B cell (primary cell): ENCODE data around the gene PDE3B.

Experiments used
- EZH2 ChIP-seq: IDR thresholded peaks from 2 replicates; pipeline ENCODE4 v1.6.1; 2012; ENCODE audit warnings: borderline replicate concordance, low read depth, mild to moderate bottlenecking, moderate library complexity, low read length; ENCODE audit not compliant: insufficient read depth, poor library complexity, severe bottlenecking
- TF ChIP-seq, protein P1 (sequence below): fragments of 200-600 bp; IDR thresholded peaks from one replicate; pipeline ENCODE4 v1.8.0; 2022; ENCODE audit warnings: antibody characterized with exemption, mild to moderate bottlenecking

- TF ChIP-seq, protein P1, sequence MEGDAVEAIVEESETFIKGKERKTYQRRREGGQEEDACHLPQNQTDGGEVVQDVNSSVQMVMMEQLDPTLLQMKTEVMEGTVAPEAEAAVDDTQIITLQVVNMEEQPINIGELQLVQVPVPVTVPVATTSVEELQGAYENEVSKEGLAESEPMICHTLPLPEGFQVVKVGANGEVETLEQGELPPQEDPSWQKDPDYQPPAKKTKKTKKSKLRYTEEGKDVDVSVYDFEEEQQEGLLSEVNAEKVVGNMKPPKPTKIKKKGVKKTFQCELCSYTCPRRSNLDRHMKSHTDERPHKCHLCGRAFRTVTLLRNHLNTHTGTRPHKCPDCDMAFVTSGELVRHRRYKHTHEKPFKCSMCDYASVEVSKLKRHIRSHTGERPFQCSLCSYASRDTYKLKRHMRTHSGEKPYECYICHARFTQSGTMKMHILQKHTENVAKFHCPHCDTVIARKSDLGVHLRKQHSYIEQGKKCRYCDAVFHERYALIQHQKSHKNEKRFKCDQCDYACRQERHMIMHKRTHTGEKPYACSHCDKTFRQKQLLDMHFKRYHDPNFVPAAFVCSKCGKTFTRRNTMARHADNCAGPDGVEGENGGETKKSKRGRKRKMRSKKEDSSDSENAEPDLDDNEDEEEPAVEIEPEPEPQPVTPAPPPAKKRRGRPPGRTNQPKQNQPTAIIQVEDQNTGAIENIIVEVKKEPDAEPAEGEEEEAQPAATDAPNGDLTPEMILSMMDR: no peak
- no peak for TF ChIP-seq EZH2
These were observed 183.0 kb downstream of the PDE3B start for GRCh38 chr11:14826600-14826999.
